AG09309 (cell line): Measurements from ENCODE around the gene CR2.
"Not testable (repeated sequence)": the region's sequence is repeated elsewhere in the genome, so short reads cannot be mapped to it uniquely, and the experiment has no call there.

Source experiments
- DNase-seq: peaks from one replicate; pipeline ENCODE4 v3.0.0-alpha.2; 2010; ENCODE audit warnings: low read depth
- H3K4me3 ChIP-seq: 2 replicates; pipeline ENCODE4 v1.5.1; 2011; ENCODE audit warnings: mild to moderate bottlenecking, low read depth, low read length, moderate library complexity; ENCODE audit not compliant: control insufficient read depth
- TF ChIP-seq, protein P1 (sequence below): IDR thresholded peaks from 2 replicates; pipeline ENCODE4 v1.5.1; 2011; ENCODE audit warnings: mild to moderate bottlenecking, low read depth, low read length, inconsistent platforms; ENCODE audit not compliant: insufficient read depth, control insufficient read depth; ENCODE audit errors: missing control alignments

Gene CR2

DNA sequence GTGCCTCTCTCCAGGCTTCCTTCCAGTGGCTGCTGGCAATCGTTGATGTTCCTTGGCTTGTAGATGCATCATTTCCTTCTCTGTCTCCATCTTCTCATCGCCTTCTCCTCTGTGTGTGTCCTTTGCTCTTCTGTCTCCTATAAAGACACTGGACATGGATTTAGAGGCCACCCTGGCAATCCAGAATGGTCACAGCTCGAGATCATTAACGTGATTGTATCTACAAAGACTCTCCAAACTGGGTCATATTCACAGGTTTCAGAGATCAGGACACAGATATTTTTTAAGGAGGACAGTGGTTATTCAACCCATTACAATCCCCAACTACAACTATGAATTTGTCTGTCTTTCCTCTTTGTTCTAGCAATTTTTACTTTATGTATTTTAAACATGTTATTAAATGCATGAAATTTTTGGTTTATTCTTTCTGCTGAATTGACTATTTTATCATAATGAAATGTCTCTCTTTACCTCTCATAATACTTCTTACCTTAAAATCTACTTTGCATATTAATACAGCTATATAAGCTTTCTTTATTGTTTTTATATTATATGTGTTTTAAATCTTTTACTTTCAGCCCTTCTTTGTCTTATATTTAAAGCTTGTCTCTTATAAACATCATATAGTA is 64.6 kb downstream of the CR2 start:
- no peak overlapping the region for H3K4me3 ChIP-seq
- TF ChIP-seq, protein P1, sequence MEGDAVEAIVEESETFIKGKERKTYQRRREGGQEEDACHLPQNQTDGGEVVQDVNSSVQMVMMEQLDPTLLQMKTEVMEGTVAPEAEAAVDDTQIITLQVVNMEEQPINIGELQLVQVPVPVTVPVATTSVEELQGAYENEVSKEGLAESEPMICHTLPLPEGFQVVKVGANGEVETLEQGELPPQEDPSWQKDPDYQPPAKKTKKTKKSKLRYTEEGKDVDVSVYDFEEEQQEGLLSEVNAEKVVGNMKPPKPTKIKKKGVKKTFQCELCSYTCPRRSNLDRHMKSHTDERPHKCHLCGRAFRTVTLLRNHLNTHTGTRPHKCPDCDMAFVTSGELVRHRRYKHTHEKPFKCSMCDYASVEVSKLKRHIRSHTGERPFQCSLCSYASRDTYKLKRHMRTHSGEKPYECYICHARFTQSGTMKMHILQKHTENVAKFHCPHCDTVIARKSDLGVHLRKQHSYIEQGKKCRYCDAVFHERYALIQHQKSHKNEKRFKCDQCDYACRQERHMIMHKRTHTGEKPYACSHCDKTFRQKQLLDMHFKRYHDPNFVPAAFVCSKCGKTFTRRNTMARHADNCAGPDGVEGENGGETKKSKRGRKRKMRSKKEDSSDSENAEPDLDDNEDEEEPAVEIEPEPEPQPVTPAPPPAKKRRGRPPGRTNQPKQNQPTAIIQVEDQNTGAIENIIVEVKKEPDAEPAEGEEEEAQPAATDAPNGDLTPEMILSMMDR = no peak

DNA sequence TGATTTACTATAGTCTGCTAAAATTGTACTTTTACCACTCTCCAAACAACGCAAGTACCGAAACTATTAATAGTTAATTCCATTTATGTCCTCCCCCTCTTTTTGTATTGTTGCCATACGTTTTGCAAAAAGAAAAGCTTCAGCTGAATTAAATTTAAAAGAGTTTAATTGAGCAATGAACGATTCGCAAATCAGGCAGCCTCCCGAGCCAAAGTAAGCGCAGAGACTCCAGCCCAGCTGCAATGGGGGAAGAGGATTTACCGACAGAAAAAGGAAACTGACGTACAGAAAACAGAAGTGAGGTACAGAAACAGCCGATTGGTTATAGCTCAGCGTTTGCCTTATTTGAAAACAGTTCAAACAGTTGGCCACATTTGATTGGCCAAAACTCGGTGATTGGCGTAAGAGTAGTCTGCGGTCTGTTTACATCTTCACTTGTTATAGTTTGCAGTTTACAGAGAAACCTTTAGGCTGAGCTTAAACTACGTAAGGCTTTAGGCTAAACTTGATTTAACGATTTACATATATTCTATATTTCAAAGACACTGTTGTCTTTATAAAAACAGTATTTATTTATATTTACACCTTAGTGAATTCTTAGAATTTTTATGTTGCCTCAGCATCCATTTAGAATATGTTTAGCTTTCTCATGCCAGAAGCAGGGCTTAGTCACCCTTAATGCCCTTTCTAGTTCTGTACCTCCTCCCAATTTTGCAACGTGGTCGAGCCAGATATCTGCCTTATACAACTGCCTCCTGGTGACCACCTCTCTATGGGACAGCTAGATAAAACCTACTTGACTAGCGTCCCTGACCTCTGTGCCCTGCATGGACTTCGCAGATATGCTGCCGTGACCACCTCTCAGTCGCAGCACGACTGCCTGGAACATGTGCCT is 65.6 kb downstream of the CR2 start:
- H3K4me3 ChIP-seq = peak overlapping the region; percentile 15
- peak; percentile 23 for DNase-seq
- TF ChIP-seq, protein P1 = no peak

More for the DNA sequence above, 64.6 kb downstream of the CR2 start:
- DNase-seq = no peak

DNA sequence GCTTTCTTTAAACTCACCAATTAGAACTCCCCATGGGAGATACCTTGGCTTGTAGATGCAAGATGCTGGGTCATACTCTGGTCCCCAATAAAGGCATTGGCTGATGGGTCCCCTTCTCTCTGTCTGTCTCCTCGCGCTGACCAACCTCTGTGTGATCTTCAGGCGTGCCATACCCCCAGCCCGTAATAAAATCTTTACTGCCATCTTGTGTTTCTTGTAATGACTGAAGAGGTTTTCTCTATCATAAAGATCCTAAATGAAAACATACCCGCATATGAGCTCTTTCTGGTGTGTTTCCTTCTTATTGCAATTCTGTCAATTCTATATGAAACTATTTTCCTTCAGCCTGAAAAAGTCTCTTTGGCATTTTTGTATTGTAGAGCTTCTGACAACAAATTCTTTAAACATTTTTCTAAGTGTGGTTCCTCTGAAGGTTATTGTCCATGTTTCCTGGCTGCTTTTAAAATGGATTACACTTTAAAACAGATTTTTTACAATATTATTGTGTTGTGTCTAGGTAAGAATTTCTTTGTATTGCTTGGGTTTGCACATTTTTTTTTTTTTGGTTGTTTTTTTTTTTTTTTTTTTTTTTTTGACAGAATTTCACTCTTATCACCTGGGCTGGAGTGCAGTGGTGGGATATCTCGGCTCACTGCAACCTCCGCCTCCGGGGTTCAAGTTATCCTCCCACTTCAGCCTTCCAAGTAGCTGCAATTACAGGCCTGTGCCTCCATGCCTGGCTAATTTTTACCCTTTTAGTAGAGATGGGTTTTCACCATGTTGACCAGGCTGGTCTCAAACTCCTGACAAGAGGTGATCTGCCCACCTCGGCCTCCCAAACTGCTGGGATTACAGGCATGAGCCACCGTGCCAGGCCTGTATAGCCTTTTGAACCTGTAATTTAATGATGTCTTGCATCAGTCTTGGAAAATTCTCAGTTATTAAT is 66.5 kb downstream of the CR2 start:
- not testable (repeated sequence) for DNase-seq, H3K4me3 ChIP-seq

DNA sequence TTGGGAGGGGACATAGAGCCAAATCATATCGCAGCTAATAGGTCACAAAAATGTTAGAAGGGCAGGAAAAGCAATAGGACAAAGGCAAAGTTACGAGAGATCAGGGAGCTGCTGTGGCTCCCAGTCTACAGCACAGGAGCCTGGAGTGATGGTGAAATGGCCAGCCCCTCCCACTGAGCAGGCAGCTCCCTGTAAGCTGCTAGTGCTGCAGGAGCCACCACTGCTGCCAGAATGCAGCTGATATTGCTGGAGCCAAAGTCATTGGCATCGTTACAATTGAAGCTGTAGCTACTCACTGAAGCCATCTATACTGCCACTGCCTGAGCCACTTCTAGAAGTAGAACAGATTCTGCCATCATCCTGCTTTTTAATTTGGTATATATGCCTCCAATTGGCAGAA is 71.1 kb downstream of the CR2 start:
- not testable (repeated sequence) for H3K4me3 ChIP-seq, DNase-seq

DNA sequence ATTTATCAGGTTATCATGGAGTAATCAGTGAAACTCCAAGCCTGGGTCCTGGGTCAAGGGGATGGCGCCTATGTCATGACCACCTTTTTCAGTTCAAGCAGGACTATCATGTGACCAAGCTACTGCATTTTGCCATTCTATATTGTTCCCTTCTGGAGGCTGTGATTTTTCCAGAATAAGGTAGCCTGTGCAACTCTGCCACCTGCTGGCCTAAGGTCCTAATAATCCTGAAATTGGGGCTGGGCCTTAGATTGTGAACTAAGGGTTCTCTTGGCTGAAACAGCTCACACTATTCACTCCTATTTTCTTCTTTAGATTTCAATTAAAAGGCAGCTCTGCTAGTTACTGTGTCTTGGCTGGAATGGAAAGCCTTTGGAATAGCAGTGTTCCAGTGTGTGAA is 74.3 kb downstream of the CR2 start:
- not testable (repeated sequence) for DNase-seq, H3K4me3 ChIP-seq

DNA sequence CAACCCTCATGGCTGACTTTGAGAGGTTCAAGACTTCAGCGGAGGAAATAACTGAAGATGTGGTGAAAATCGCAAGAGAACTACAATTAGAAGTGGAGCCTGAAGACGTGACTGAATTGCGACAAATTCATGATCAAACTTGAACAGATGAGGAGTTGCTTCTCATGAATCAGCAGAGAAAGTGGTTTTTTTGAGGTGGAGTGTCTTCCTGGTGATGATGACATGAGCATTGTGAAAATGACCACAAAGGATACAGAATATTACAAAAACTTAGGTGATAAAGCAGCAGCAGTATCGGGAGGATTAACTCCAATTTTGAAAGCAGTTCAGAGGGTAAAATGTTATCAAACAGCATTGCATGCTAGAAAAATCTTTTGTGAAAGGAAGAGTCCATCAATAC is 82.1 kb downstream of the CR2 start:
- DNase-seq, H3K4me3 ChIP-seq: not testable (repeated sequence)
